Smooth muscle cell (in vitro differentiated cells): Measurements from ENCODE around the gene TNIP1. TPM values are rescaled to one million over a fixed set of nuclear protein-coding genes. Genes with fewer than 3 reads are reported as not detected.

Experiments
- DNase-seq: peaks from one replicate; lab custom pipeline; 2025; ENCODE audit not compliant: unreplicated experiment; lab: John Stamatoyannopoulos, UW
- H2AFZ ChIP-seq: fragments of 200-600 bp; sonication (generic); 2 replicates; pipeline ENCODE4 v1.6.0; 2016; ENCODE audit warnings: antibody characterized with exemption, low read depth, mild to moderate bottlenecking
- H3F3A ChIP-seq: fragments of 200-600 bp; sonication (generic); 2 replicates; pipeline ENCODE4 v1.6.0; 2017; ENCODE audit warnings: antibody characterized with exemption, low read depth
- H3K27ac ChIP-seq: fragments of 200-600 bp; sonication (generic); 2 replicates; pipeline ENCODE4 v1.5.1; 2016; ENCODE audit warnings: low read depth, mild to moderate bottlenecking
- H3K27me3 ChIP-seq: fragments of 200-600 bp; sonication (generic); 2 replicates; pipeline ENCODE4 v1.6.1; 2016; ENCODE audit warnings: low read depth, mild to moderate bottlenecking
- H3K36me3 ChIP-seq: fragments of 200-600 bp; sonication (generic); 2 replicates; pipeline ENCODE4 v1.5.1; 2016; ENCODE audit warnings: low read depth
- H3K4me1 ChIP-seq: fragments of 200-600 bp; sonication (generic); 2 replicates; pipeline ENCODE4 v1.5.1; 2016; ENCODE audit warnings: low read depth
- H3K4me2 ChIP-seq: fragments of 200-600 bp; sonication (generic); 2 replicates; pipeline ENCODE4 v1.6.0; 2016; ENCODE audit warnings: mild to moderate bottlenecking
- H3K4me3 ChIP-seq: fragments of 200-600 bp; sonication (generic); 2 replicates; pipeline ENCODE4 v1.5.1; 2016; ENCODE audit warnings: mild to moderate bottlenecking
- H3K79me2 ChIP-seq: fragments of 200-600 bp; sonication (generic); 2 replicates; pipeline ENCODE4 v1.6.0; 2016; ENCODE audit warnings: low read depth, mild to moderate bottlenecking
- H3K9ac ChIP-seq: fragments of 200-600 bp; sonication (generic); 2 replicates; pipeline ENCODE4 v1.6.0; 2016; ENCODE audit warnings: low read depth
- H3K9me3 ChIP-seq: fragments of 200-600 bp; sonication (generic); replicated peaks from 2 replicates; pipeline ENCODE4 v1.5.1; 2016; ENCODE audit warnings: low read depth
- H4K20me1 ChIP-seq: fragments of 200-600 bp; sonication (generic); 2 replicates; pipeline ENCODE4 v1.6.0; 2016; ENCODE audit warnings: low read depth
- WGBS: methylation state at CpG from one replicate; pipeline ENCODE4 v1.1.7; 2016; ENCODE audit warnings: low lambda C conversion rate; 5-methylcytosine and 5-hydroxymethylcytosine counted together
- polyA plus RNA-seq: library from polyadenylated mRNA; unstranded; fragments of >200 nt; fragmentation: Nextera tagmentation; extraction: Ambion mirVana; gene quantifications from 2 replicates; pipeline ENCODE4 v1.2.1, GENCODE V29; 2016
- total RNA-seq: library from RNA; depleted of rRNA; stranded (reverse); fragments of >200 nt; gene quantifications from 2 replicates; pipeline ENCODE4 v1.2.3, GENCODE V29; 2014
- TF ChIP-seq, protein P1 (sequence below): fragments of 200-600 bp; sonication (generic); IDR thresholded peaks from 2 replicates; pipeline ENCODE4 v1.5.1; 2017; ENCODE audit warnings: borderline replicate concordance, mild to moderate bottlenecking, antibody characterized with exemption; ENCODE audit not compliant: insufficient read depth, poor library complexity, severe bottlenecking

TNIP1 gene
- total and polyA plus RNA-seq, 2 experiments from 2014 or later = 51.4 to 73.7 TPM

DNA sequence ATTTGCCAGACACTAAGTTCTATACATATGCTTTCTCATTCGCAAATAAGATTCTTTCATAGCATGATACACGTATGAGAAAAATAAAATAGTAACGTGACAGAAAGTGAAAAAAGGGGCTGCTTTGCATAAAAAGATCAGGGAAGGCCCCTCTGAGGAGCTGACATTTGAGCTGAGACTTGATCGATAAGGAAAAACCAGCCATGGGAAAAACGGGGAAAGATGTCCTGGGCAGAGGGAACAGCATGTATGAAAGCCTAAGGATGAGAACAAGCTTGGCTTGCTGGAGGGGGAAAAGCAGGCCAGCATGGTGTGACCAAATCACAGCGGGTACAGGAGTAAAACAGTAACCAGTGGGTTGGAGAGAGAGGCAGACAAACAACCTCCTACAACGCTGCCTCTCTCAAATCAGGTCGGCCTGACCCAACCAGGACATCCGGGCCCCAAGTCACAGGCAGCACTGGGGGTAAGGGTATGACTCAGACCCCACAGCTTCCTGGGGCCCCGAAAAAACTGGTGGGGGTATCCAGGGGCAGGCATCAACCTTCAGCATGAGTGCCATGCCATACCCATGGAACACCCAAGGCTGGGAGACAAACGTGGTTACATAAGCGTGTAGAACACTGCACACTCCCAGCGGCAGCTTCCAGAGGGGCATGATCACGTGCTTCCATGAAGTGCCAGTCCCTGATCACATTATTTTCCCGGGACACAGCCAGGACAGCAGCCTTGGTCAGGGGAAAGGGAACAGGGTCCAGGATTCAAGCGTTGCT, 2.2 kb downstream of the TNIP1 start:
- H3K27ac ChIP-seq = no peak overlapping the region
- DNase-seq = no peak
- no peak overlapping the region for H3K9ac ChIP-seq
- TF ChIP-seq, protein P1, sequence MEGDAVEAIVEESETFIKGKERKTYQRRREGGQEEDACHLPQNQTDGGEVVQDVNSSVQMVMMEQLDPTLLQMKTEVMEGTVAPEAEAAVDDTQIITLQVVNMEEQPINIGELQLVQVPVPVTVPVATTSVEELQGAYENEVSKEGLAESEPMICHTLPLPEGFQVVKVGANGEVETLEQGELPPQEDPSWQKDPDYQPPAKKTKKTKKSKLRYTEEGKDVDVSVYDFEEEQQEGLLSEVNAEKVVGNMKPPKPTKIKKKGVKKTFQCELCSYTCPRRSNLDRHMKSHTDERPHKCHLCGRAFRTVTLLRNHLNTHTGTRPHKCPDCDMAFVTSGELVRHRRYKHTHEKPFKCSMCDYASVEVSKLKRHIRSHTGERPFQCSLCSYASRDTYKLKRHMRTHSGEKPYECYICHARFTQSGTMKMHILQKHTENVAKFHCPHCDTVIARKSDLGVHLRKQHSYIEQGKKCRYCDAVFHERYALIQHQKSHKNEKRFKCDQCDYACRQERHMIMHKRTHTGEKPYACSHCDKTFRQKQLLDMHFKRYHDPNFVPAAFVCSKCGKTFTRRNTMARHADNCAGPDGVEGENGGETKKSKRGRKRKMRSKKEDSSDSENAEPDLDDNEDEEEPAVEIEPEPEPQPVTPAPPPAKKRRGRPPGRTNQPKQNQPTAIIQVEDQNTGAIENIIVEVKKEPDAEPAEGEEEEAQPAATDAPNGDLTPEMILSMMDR = no peak
- peaks cover 65% of the 10 kb centered on the region for H3K79me2 ChIP-seq
- no peak overlapping the region for H2AFZ ChIP-seq
- no peaks in the 10 kb centered on the region for H3K9me3 ChIP-seq
- H3K4me1 ChIP-seq = peaks cover 12% of the 10 kb centered on the region
- 95% methylated on average over 16 of the region's 16 CpGs for WGBS
- peaks cover 64% of the 10 kb centered on the region for H4K20me1 ChIP-seq
- H3K27me3 ChIP-seq = no peaks in the 10 kb centered on the region
- H3K4me3 ChIP-seq = no peak overlapping the region
- peaks cover 12% of the 10 kb centered on the region for H3F3A ChIP-seq
- H3K4me2 ChIP-seq = no peak overlapping the region
- H3K36me3 ChIP-seq = no peaks in the 10 kb centered on the region

DNA sequence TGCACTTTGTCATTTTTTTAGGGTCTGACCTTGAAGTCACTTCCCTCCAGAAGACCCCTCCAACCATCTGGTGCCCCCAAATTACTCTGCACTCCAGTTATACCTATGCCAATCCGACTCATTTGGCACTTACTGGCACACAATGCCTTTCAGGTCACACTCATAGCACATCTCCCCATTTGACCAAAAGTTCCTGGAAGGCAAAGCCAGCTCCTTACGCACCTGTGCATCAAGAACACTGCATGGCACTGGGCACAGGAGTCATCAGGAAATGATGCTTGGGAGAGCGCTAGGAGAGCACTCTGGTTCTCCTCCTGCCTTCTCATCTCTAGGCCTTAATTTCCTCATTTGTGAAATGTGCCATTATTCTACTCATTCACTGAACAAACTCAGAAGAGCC, 2.9 kb downstream of the TNIP1 start:
- DNase-seq = no peak
- Histone ChIP-seq H3K36me3 (peaks cover 2% of the 10 kb centered on the region), H3K4me1 (peaks cover 12% of the 10 kb centered on the region), H3K27ac (no peak overlapping the region), H4K20me1 (peaks cover 70% of the 10 kb centered on the region), H3K9me3 (no peaks in the 10 kb centered on the region), H3K4me3 (no peak overlapping the region), H3F3A (peaks cover 12% of the 10 kb centered on the region), H3K9ac (no peak overlapping the region), H3K4me2 (no peak overlapping the region), H3K27me3 (no peaks in the 10 kb centered on the region), H2AFZ (no peak overlapping the region), H3K79me2 (peaks cover 72% of the 10 kb centered on the region)
- TF ChIP-seq, protein P1 = no peak
- 97% methylated on average over 3 of the region's 3 CpGs for WGBS

- H2AFZ ChIP-seq = no peak overlapping the region
- DNase-seq = no peak
- no peak overlapping the region for H3K9ac ChIP-seq
- H3K79me2 ChIP-seq = peaks cover 78% of the 10 kb centered on the region
- H4K20me1 ChIP-seq = peaks cover 74% of the 10 kb centered on the region
- no peaks in the 10 kb centered on the region for H3K9me3 ChIP-seq
- WGBS = 99% methylated on average over 9 of the region's 9 CpGs
- H3K4me3 ChIP-seq = no peak overlapping the region
- peaks cover 2% of the 10 kb centered on the region for H3K36me3 ChIP-seq
- no peaks in the 10 kb centered on the region for H3K27me3 ChIP-seq
- TF ChIP-seq, protein P1 = no peak
- H3F3A ChIP-seq = peaks cover 6% of the 10 kb centered on the region
- H3K4me1 ChIP-seq = peaks cover 9% of the 10 kb centered on the region
- no peak overlapping the region for H3K27ac ChIP-seq
- no peak overlapping the region for H3K4me2 ChIP-seq
Observed at GRCh38 chr5:151077419-151077818, 3.4 kb downstream of the TNIP1 start.

DNA sequence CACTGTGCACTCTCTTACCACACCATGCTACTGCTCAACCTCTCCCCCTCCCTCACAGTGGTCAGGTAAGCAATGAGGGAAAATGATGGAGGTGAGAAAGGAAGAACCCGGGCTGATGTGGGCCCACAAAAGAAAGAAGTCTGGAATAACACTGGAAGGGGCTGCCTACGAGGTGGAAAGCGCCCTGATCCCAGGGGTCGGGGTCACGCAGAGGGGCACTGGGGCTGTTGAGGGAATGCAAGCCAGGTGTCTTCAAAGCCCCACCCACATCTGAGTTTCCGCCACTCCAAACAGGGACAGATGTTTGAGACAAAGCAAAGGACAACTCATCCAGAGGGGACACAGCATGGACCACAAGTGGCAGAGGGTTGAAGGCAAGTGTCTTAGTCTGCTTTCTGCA, 4.2 kb downstream of the TNIP1 start:
- TF ChIP-seq, protein P1 = no peak
- Histone ChIP-seq H3K9me3 (no peaks in the 10 kb centered on the region), H3F3A (peaks cover 5% of the 10 kb centered on the region), H3K4me3 (no peak overlapping the region), H3K9ac (peak overlapping the region; percentile 58), H3K27me3 (no peaks in the 10 kb centered on the region), H3K79me2 (peaks cover 86% of the 10 kb centered on the region), H3K4me2 (no peak overlapping the region), H2AFZ (no peak overlapping the region), H3K4me1 (peaks cover under 1% of the 10 kb centered on the region), H3K36me3 (peaks cover 2% of the 10 kb centered on the region), H4K20me1 (peaks cover 82% of the 10 kb centered on the region), H3K27ac (peak overlapping the region; percentile 84)
- DNase-seq = no peak
- 93% methylated on average over 6 of the region's 6 CpGs for WGBS
